ENCODE results near the gene ENTPD3. TPM values are rescaled to one million over a fixed set of nuclear protein-coding genes. Genes with fewer than 3 reads are reported as not detected.

Gene ENTPD3
- total RNA-seq, 1 donor from 2014 or later = not detected

GRCh38 chr3:40404591-40405198, 17.7 kb downstream of the ENTPD3 start:
- no peak for DNase-seq (ENCODE audit: low read depth in 2 of 2)

GRCh38 chr3:40407007-40407406, 20.0 kb downstream of the ENTPD3 start:
- DNase-seq (ENCODE audit: low read depth in 2 of 2) = no peak

- no peak for DNase-seq (ENCODE audit: low read depth in 2 of 2)
These were observed 20.6 kb downstream of the ENTPD3 start for GRCh38 chr3:40407611-40408010.

GRCh38 chr3:40414270-40414669, 27.3 kb downstream of the ENTPD3 start:
- no peak for DNase-seq (ENCODE audit: low read depth in 2 of 2)

GRCh38 chr3:40417845-40418543, 31.0 kb downstream of the ENTPD3 start:
- no peak for DNase-seq (ENCODE audit: low read depth in 2 of 2)

GRCh38 chr3:40422861-40423260, 35.9 kb downstream of the ENTPD3 start:
- DNase-seq (ENCODE audit: low read depth in 2 of 2) = no peak

GRCh38 chr3:40427045-40427669, 40.2 kb downstream of the ENTPD3 start:
- no peak for DNase-seq (ENCODE audit: low read depth in 2 of 2)

GRCh38 chr3:40432793-40433192, 45.8 kb downstream of the ENTPD3 start:
- DNase-seq (ENCODE audit: low read depth in 2 of 2) = no peak

- no peak for DNase-seq (ENCODE audit: low read depth in 2 of 2)
These were observed 50.9 kb downstream of the ENTPD3 start for GRCh38 chr3:40437889-40438288.

GRCh38 chr3:40445062-40445461, 58.1 kb downstream of the ENTPD3 start:
- DNase-seq (ENCODE audit: low read depth in 2 of 2) = no peak

GRCh38 chr3:40445880-40446279, 58.9 kb downstream of the ENTPD3 start:
- DNase-seq (ENCODE audit: low read depth in 2 of 2) = no peak

- no peak for DNase-seq (ENCODE audit: low read depth in 2 of 2)
These were observed 63.5 kb downstream of the ENTPD3 start for GRCh38 chr3:40450438-40450837.

- no peak for DNase-seq (ENCODE audit: low read depth in 2 of 2)
These were observed 64.6 kb downstream of the ENTPD3 start for GRCh38 chr3:40451551-40451950.

- DNase-seq (ENCODE audit: low read depth in 2 of 2) = no peak
These were observed 65.1 kb downstream of the ENTPD3 start for GRCh38 chr3:40452057-40452456.

- no peak for DNase-seq (ENCODE audit: low read depth in 2 of 2)
These were observed 65.5 kb downstream of the ENTPD3 start for GRCh38 chr3:40452562-40452875.

GRCh38 chr3:40452876-40453730, 66.1 kb downstream of the ENTPD3 start:
- DNase-seq (ENCODE audit: low read depth in 2 of 2) = peak; percentile 97 to 99

GRCh38 chr3:40453933-40454332, 66.9 kb downstream of the ENTPD3 start:
- no peak for DNase-seq (ENCODE audit: low read depth in 2 of 2)

- no peak for DNase-seq (ENCODE audit: low read depth in 2 of 2)
These were observed 68.3 kb downstream of the ENTPD3 start for GRCh38 chr3:40455328-40455727.

- no peak for DNase-seq (ENCODE audit: low read depth in 2 of 2)
These were observed 69.4 kb downstream of the ENTPD3 start for GRCh38 chr3:40456279-40456939.

- peak; percentile 96 to 97 for DNase-seq (ENCODE audit: low read depth in 2 of 2)
These were observed 70.2 kb downstream of the ENTPD3 start, which contains the start of gene RPL14 for GRCh38 chr3:40456940-40457823. Gene RPL14, plus strand, starts transcription at chr3:40457339. Its CDS starts 133 bp downstream, at chr3:40457472.

Measured in dermis microvascular lymphatic vessel endothelial cell (primary cell).